CD4-positive, alpha-beta T cell (primary cell): ENCODE results near the gene MYO5A. TPM values are rescaled to one million over a fixed set of nuclear protein-coding genes. Genes with fewer than 3 reads are reported as not detected.

Source experiments
- ATAC-seq: fragments of 200-7000 bp; cut with Tn5 transposase; one replicate; pipeline ENCODE4 v1.10.0; 2022; ENCODE audit warnings: mild to moderate bottlenecking; ENCODE audit not compliant: poor library complexity
- CTCF ChIA-PET: fragments of 350-600 bp; sonication (Branson Sonifier 250); formaldehyde crosslinking; loops from one replicate; lab custom pipeline; 2021; ENCODE audit warnings: antibody characterized with exemption, inconsistent platforms; lab: Charles Lee
- POLR2A ChIA-PET: fragments of 350-600 bp; sonication (Branson Sonifier 250); formaldehyde crosslinking; loops from one replicate; lab custom pipeline; 2021; ENCODE audit warnings: antibody characterized with exemption, inconsistent platforms; lab: Charles Lee
- DNase-seq, 14 experiments: peaks; one replicate each; pipeline ENCODE4 v3.0.0-alpha.2; 2013 to 2020; ENCODE audit warnings: mixed read lengths in 2 of 14
- H3K27ac ChIP-seq, 2 donors: one replicate each; pipeline versions ENCODE4 v1.5.1 to v1.7.0; 2013; ENCODE audit warnings: low read length in 2 of 2, low read depth in 1 of 2, mild to moderate bottlenecking in 1 of 2
- H3K27me3 ChIP-seq, 2 experiments: 1 replicate in 1 of 2; 2 replicates in 1 of 2; pipeline versions ENCODE4 v1.6.1 to v1.7.0; 2013; ENCODE audit warnings: low read length in 2 of 2, control low read depth in 1 of 2, mild to moderate bottlenecking in 1 of 2, moderate library complexity in 1 of 2; ENCODE audit not compliant: insufficient read depth in 2 of 2, control insufficient read depth in 1 of 2
- H3K36me3 ChIP-seq: one replicate; pipeline ENCODE4 v1.6.1; 2013; ENCODE audit warnings: low read length, control low read depth; ENCODE audit not compliant: insufficient read depth
- H3K4me1 ChIP-seq: one replicate; pipeline ENCODE4 v1.6.1; 2013; ENCODE audit warnings: low read length, control low read depth; ENCODE audit not compliant: insufficient read depth
- H3K4me3 ChIP-seq: one replicate; pipeline ENCODE4 v1.5.1; 2013; ENCODE audit warnings: mild to moderate bottlenecking, low read length, moderate library complexity
- H3K9me3 ChIP-seq, 2 experiments: 1 replicate in 1 of 2; 2 replicates in 1 of 2; pipeline versions ENCODE4 v1.6.1 to v1.7.0; 2013; ENCODE audit warnings: low read length in 2 of 2, mild to moderate bottlenecking in 2 of 2, control low read depth in 1 of 2, moderate library complexity in 1 of 2; ENCODE audit not compliant: control insufficient read depth in 1 of 2, insufficient read depth in 1 of 2
- H3K27ac Mint-ChIP-seq: one replicate; pipeline ENCODE4 v1.8.0; 2020; ENCODE audit warnings: mixed read lengths
- H3K27me3 Mint-ChIP-seq: one replicate; pipeline ENCODE4 v1.8.0; 2021; ENCODE audit warnings: mixed read lengths
- H3K36me3 Mint-ChIP-seq: one replicate; pipeline ENCODE4 v1.8.0; 2021; ENCODE audit warnings: low read depth, mixed read lengths
- H3K4me1 Mint-ChIP-seq: one replicate; pipeline ENCODE4 v1.8.0; 2021; ENCODE audit warnings: low read depth, mixed read lengths
- H3K4me3 Mint-ChIP-seq: one replicate; pipeline ENCODE4 v1.8.0; 2020; ENCODE audit warnings: mild to moderate bottlenecking, mixed read lengths
- H3K9me3 Mint-ChIP-seq: one replicate; pipeline ENCODE4 v1.8.0; 2020; ENCODE audit warnings: mixed read lengths
- CTCF ChIP-seq: fragments of 200-600 bp; IDR thresholded peaks from one replicate; pipeline ENCODE4 v1.8.0; 2022; ENCODE audit warnings: antibody characterized with exemption, mild to moderate bottlenecking
- intact Hi-C, 2 experiments: fragments of 100-400 bp; cut with DNase I in 1 of 2; cut with micrococcal nuclease in 1 of 2; formaldehyde crosslinking; loops; one replicate each; pipeline versions ENCODE4 v1.15.1 to v1.9.0; 2023 to 2025; cut with DNase I, micrococcal nuclease
- total RNA-seq, 174 experiments: library from RNA in 2 of 174; stranded (reverse) in 2 of 174; gene quantifications; one replicate each; pipeline ENCODE4 v1.2.3 and lab custom pipeline; 2021 to 2026

The MYO5A gene
- total RNA-seq, 2 experiments from 2014 or later = 25.5 TPM

- Mint-ChIP-seq H3K36me3 (no peaks in the 10 kb centered on the region), H3K27ac (no peak overlapping the region), H3K4me3 (no peak overlapping the region), H3K4me1 (peaks cover 45% of the 10 kb centered on the region), H3K27me3 (no peaks in the 10 kb centered on the region), H3K9me3 (no peaks in the 10 kb centered on the region)
- ATAC-seq (no peak), DNase-seq (no peak)
- ChIA-PET POLR2A (no interaction called here), CTCF (no interaction called here)
- intact Hi-C loops = loop anchor here (5.0 to 10.0 kb wide), 2 partner anchors 34 to 57 kb away; no protein-coding TSS in a partner anchor
- H3K4me3 ChIP-seq = no peak overlapping the region
- TF ChIP-seq CTCF = no peak
- peaks cover 3% of the 10 kb centered on the region for H3K4me1 ChIP-seq
- no peaks in the 10 kb centered on the region for H3K27me3 ChIP-seq
- no peaks in the 10 kb centered on the region for H3K9me3 ChIP-seq
- H3K36me3 ChIP-seq = no peaks in the 10 kb centered on the region
- H3K27ac ChIP-seq = no peak overlapping the region
These were observed 7.0 kb downstream of the MYO5A start for GRCh38 chr15:52521682-52522081.

GRCh38 chr15:52520421-52520820 lies 8.3 kb downstream of the MYO5A start:
- no peak for TF ChIP-seq CTCF
- ATAC-seq (no peak), DNase-seq (no peak)
- no peaks in the 10 kb centered on the region for H3K9me3 ChIP-seq
- H3K4me3 Mint-ChIP-seq = no peak overlapping the region
- H3K27ac Mint-ChIP-seq = no peak overlapping the region
- peaks cover 39% of the 10 kb centered on the region for H3K4me1 Mint-ChIP-seq
- POLR2A ChIA-PET = interaction anchor here (1.0 kb wide), 1 partner anchor 8 kb away, joined by 3 read pairs; the partner anchor contains the start of gene MYO5A
- H3K4me1 ChIP-seq = peaks cover 6% of the 10 kb centered on the region
- no peaks in the 10 kb centered on the region for H3K27me3 ChIP-seq
- no peaks in the 10 kb centered on the region for H3K9me3 Mint-ChIP-seq
- H3K36me3 ChIP-seq = no peaks in the 10 kb centered on the region
- no peaks in the 10 kb centered on the region for H3K36me3 Mint-ChIP-seq
- no peak overlapping the region for H3K4me3 ChIP-seq
- no peaks in the 10 kb centered on the region for H3K27me3 Mint-ChIP-seq
- no peak overlapping the region for H3K27ac ChIP-seq
- intact Hi-C loops = loop anchor here (5.0 to 10.0 kb wide), 2 partner anchors 33 to 56 kb away; no protein-coding TSS in a partner anchor
- CTCF ChIA-PET = no interaction called here

- ChIA-PET POLR2A (interaction anchor here (1.0 kb wide), 1 partner anchor 9 kb away, joined by 3 read pairs; no protein-coding TSS in a partner anchor), CTCF (interaction anchor here (0.7 to 1.0 kb wide), 2 partner anchors 9 to 21 kb away, joined by 3 read pairs; no protein-coding TSS in a partner anchor)
- H3K27me3 ChIP-seq = no peaks in the 10 kb centered on the region
- ATAC-seq (no peak), DNase-seq (no peak)
- peaks cover 6% of the 10 kb centered on the region for H3K4me1 ChIP-seq
- intact Hi-C loops = no loop called here
- no peaks in the 10 kb centered on the region for H3K36me3 ChIP-seq
- peaks cover 38% of the 10 kb centered on the region for H3K4me1 Mint-ChIP-seq
- H3K9me3 ChIP-seq = no peaks in the 10 kb centered on the region
- no peak overlapping the region for H3K27ac ChIP-seq
- TF ChIP-seq CTCF = no peak
- peak overlapping the region; percentile 1 for H3K27ac Mint-ChIP-seq
- H3K4me3 ChIP-seq = no peak overlapping the region
- H3K9me3 Mint-ChIP-seq = no peaks in the 10 kb centered on the region
- no peak overlapping the region for H3K4me3 Mint-ChIP-seq
- no peaks in the 10 kb centered on the region for H3K27me3 Mint-ChIP-seq
- H3K36me3 Mint-ChIP-seq = no peaks in the 10 kb centered on the region
These were observed 10.0 kb downstream of the MYO5A start for GRCh38 chr15:52518487-52519371.
